A549 (cell line): Measurements from ENCODE around the gene USP17L17.
"Not testable (repeated sequence)": the region's sequence is repeated elsewhere in the genome, so short reads cannot be mapped to it uniquely, and the experiment has no call there.

ENCODE experiments used
- CHD2 ChIP-seq: fragments of 150-350 bp; IDR thresholded peaks from 2 replicates; pipeline ENCODE4 v1.6.1; 2014; ENCODE audit warnings: low read length; ENCODE audit not compliant: partially characterized antibody
- EP300 ChIP-seq, 2 experiments: fragments of >200 bp; sonication (Bioruptor Twin); formaldehyde crosslinking; IDR thresholded peaks; 2 replicates in 1 of 2; 3 replicates in 1 of 2; pipeline ENCODE4 v1.6.1; 2016 to 2017
- GATA3 ChIP-seq: IDR thresholded peaks from 2 replicates; pipeline ENCODE4 v1.6.1; 2012; ENCODE audit warnings: borderline replicate concordance
- KDM1A ChIP-seq: fragments of 200-600 bp; sonication (generic); IDR thresholded peaks from 2 replicates; pipeline ENCODE4 v1.6.1; 2016; ENCODE audit warnings: low read depth, mild to moderate bottlenecking
- RCOR1 ChIP-seq: fragments of 150-350 bp; IDR thresholded peaks from 2 replicates; pipeline ENCODE4 v1.6.1; 2014; ENCODE audit warnings: antibody characterized with exemption, low read length, low read depth
- ZNF302 ChIP-seq: fragments of 250-450 bp; sonication (Bioruptor Pico); IDR thresholded peaks from 2 replicates; pipeline ENCODE4 v1.9.0; 2021; ENCODE audit warnings: inconsistent platforms, mild to moderate bottlenecking, moderate library complexity
- TF ChIP-seq, protein P1 (sequence below): IDR thresholded peaks from 2 replicates; pipeline ENCODE4 v1.6.1; 2012

DNA sequence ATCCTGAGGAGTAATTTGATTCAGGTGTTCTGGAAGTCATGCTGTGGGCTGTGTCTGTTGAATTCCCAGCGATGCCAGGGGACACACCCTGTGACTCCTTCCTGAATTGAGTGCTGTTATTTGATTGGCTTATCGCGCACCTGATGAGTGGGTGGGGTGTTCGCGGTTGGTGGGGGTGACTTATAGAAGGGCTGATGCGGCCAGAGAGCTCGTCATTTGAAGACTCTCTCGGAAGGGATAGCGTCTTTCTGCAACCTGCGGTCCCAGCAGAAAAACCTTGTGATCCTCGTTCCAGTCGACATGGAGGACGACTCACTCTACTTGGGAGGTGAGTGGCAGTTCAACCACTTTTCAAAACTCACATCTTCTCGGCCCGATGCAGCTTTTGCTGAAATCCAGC is 23.6 kb downstream of the USP17L17 start, which contains the start of gene USP17L22:
- not testable (repeated sequence) for TF ChIP-seq ZNF302 (CRISPR knock-in tag); KDM1A; EP300 (IDR thresholded peaks at IDR 0.05); GATA3; CHD2; RCOR1
- TF ChIP-seq, protein P1, sequence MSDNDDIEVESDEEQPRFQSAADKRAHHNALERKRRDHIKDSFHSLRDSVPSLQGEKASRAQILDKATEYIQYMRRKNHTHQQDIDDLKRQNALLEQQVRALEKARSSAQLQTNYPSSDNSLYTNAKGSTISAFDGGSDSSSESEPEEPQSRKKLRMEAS, result not testable (repeated sequence)
